PC-3 (cell line): ENCODE measurements around the gene FAM120B.

Experiments used
- EZH2 ChIP-seq: fragments of 300-600 bp; sonication (generic); IDR thresholded peaks from one replicate; pipeline ENCODE4 v1.6.1; 2017; ENCODE audit warnings: antibody characterized with exemption, mild to moderate bottlenecking, low read length; ENCODE audit not compliant: unreplicated experiment
- TF ChIP-seq, protein P1 (sequence below): fragments of 300-600 bp; sonication (generic); conservative IDR thresholded peaks from 2 replicates; pipeline ENCODE4 v1.5.1; 2017; ENCODE audit warnings: antibody characterized with exemption, low read depth, mild to moderate bottlenecking, low read length

DNA sequence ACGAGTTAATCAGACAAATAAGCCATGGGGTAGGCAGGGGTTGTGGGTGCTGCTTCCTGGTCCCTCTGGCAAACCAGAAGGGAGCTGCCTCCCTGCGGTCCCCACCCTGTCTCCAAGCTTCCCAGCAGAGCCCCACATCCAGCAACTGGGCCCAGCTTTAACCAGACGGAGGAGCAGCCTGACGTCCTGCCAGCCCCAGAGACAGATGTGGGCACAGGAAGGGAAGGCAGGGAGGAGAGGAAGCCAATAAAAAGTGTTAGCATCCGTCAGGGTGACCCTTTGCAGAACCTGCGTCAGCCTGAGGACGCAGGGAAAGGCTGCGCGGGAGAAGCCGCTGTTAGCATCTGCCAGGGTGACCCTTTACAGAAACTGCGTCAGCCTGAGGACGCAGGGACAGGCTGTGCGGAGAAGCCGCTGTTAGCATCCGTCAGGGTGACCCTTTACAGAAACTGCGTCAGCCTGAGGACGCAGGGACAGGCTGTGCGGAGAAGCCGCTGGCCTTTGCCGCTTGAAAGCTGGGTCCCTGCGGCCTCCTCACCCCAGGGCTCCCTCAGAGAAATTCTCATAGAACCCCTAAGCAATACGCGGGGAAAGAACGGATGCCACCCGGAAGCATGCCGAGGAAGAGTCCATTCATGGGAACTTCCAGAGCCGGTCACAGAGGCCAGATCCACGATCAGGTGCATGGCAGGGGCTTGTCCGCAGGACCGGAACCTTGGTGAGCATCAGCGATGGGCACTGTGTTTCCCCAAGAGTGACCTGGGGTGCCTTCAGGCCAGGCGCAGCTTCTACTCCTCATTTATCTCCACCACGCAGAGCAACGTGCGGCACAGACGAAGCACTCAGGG, 31.6 kb upstream of the FAM120B start:
- TF ChIP-seq, protein P1, sequence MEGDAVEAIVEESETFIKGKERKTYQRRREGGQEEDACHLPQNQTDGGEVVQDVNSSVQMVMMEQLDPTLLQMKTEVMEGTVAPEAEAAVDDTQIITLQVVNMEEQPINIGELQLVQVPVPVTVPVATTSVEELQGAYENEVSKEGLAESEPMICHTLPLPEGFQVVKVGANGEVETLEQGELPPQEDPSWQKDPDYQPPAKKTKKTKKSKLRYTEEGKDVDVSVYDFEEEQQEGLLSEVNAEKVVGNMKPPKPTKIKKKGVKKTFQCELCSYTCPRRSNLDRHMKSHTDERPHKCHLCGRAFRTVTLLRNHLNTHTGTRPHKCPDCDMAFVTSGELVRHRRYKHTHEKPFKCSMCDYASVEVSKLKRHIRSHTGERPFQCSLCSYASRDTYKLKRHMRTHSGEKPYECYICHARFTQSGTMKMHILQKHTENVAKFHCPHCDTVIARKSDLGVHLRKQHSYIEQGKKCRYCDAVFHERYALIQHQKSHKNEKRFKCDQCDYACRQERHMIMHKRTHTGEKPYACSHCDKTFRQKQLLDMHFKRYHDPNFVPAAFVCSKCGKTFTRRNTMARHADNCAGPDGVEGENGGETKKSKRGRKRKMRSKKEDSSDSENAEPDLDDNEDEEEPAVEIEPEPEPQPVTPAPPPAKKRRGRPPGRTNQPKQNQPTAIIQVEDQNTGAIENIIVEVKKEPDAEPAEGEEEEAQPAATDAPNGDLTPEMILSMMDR = no peak
- no peak for TF ChIP-seq EZH2
